SK-N-SH (cell line): ENCODE results near the gene ZEB2. TPM values are rescaled to one million over a fixed set of nuclear protein-coding genes. Genes with fewer than 3 reads are reported as not detected.

Experiments used
- CTCF ChIA-PET: fragments of 300-600, 350-600 bp; formaldehyde crosslinking; extraction: SDS; loops from one replicate; lab custom pipeline; 2021; lab: Yijun Ruan, JAX
- POLR2A ChIA-PET: fragments of 350-600 bp; sonication (Branson Sonifier 250); formaldehyde crosslinking; extraction: SDS; loops from one replicate; lab custom pipeline; 2020; ENCODE audit warnings: antibody characterized with exemption, inconsistent platforms; lab: Yijun Ruan, JAX
- DNase-seq: peaks from one replicate; pipeline ENCODE4 v3.0.0; 2012
- H2AFZ ChIP-seq: fragments of 200-600 bp; sonication (generic); 2 replicates; pipeline ENCODE4 v1.8.1; 2016; ENCODE audit warnings: antibody characterized with exemption, mild to moderate bottlenecking, low read depth
- H3F3A ChIP-seq: fragments of 200-600 bp; sonication (generic); replicated peaks from 2 replicates; pipeline ENCODE3; 2016; ENCODE audit warnings: antibody characterized with exemption, mild to moderate bottlenecking; ENCODE audit not compliant: insufficient read depth
- H3K27ac ChIP-seq, 2 experiments: fragments of 200-500 bp in 1 of 2; fragments of 200-600 bp in 1 of 2; sonication (Bioruptor generic) in 1 of 2; sonication (generic), shearing (Covaris generic) in 1 of 2; 2 replicates each; pipeline versions ENCODE4 v1.5.1 to v1.6.1; 2014 to 2016; ENCODE audit warnings: low read depth in 2 of 2, inconsistent platforms in 1 of 2, low read length in 1 of 2, mild to moderate bottlenecking in 1 of 2, mixed read lengths in 1 of 2
- H3K27me3 ChIP-seq: fragments of 200-600 bp; sonication (generic), shearing (Covaris generic); 2 replicates; pipeline ENCODE4 v1.6.1; 2016; ENCODE audit warnings: mixed run types; ENCODE audit not compliant: insufficient read depth
- H3K36me3 ChIP-seq, 2 experiments: fragments of 200-500 bp in 1 of 2; fragments of 200-600 bp in 1 of 2; sonication (Bioruptor generic) in 1 of 2; sonication (generic) in 1 of 2; replicated peaks in 1 of 2; 2 replicates each; pipeline versions ENCODE3 to v1.5.1; 2014 to 2016; ENCODE audit warnings: low read length in 1 of 2, mild to moderate bottlenecking in 1 of 2; ENCODE audit not compliant: insufficient read depth in 2 of 2, control insufficient read depth in 1 of 2
- H3K4me1 ChIP-seq, 2 experiments: fragments of 200-500 bp in 1 of 2; fragments of 200-600 bp in 1 of 2; sonication (Bioruptor generic) in 1 of 2; sonication (generic), shearing (Covaris generic) in 1 of 2; 2 replicates each; pipeline versions ENCODE4 v1.5.1 to v1.6.1; 2014 to 2016; ENCODE audit warnings: low read depth in 1 of 2, low read length in 1 of 2, mixed run types in 1 of 2; ENCODE audit not compliant: insufficient read depth in 2 of 2, control insufficient read depth in 1 of 2
- H3K4me2 ChIP-seq: fragments of 200-600 bp; sonication (generic), shearing (Covaris generic); 2 replicates; pipeline ENCODE4 v1.6.1; 2017; ENCODE audit warnings: mixed run types
- H3K4me3 ChIP-seq, 2 experiments: fragments of 200-500 bp in 1 of 2; fragments of 200-600 bp in 1 of 2; sonication (Bioruptor generic) in 1 of 2; sonication (generic), shearing (Covaris generic) in 1 of 2; 2 replicates each; pipeline versions ENCODE4 v1.5.1 to v1.8.1; 2014 to 2016; ENCODE audit warnings: low read depth in 2 of 2, inconsistent platforms in 1 of 2, low read length in 1 of 2, mild to moderate bottlenecking in 1 of 2, mixed read lengths in 1 of 2, moderate library complexity in 1 of 2
- H3K79me2 ChIP-seq: fragments of 200-600 bp; sonication (generic); 2 replicates; pipeline ENCODE4 v1.8.1; 2017; ENCODE audit warnings: mild to moderate bottlenecking; ENCODE audit not compliant: insufficient read depth
- H3K9ac ChIP-seq: fragments of 200-600 bp; sonication (generic); 2 replicates; pipeline ENCODE4 v1.6.1; 2017; ENCODE audit warnings: mixed run types
- H3K9me2 ChIP-seq: fragments of 200-600 bp; sonication (generic); 2 replicates; pipeline ENCODE4 v1.6.1; 2017; ENCODE audit warnings: mixed run types
- H3K9me3 ChIP-seq: fragments of 200-600 bp; sonication (generic); 2 replicates; pipeline ENCODE4 v1.6.1; 2017; ENCODE audit warnings: mixed run types, mild to moderate bottlenecking, moderate library complexity
- H4K20me1 ChIP-seq: fragments of 200-600 bp; sonication (generic); 2 replicates; pipeline ENCODE4 v1.6.1; 2017; ENCODE audit warnings: mild to moderate bottlenecking, mixed run types; ENCODE audit not compliant: insufficient read depth
- EP300 ChIP-seq, 2 experiments: IDR thresholded peaks; 2 replicates each; pipeline versions ENCODE4 v1.4.0 to v1.6.1; 2012; ENCODE audit warnings: borderline replicate concordance in 1 of 2, low read depth in 1 of 2, low read length in 1 of 2
- FOXJ3 ChIP-seq: sonication (generic); formaldehyde crosslinking; IDR thresholded peaks from 2 replicates; pipeline ENCODE4 v1.5.1; 2020; ENCODE audit warnings: mild to moderate bottlenecking, missing genetic modification reagents
- FOXM1 ChIP-seq: IDR thresholded peaks from 2 replicates; pipeline ENCODE4 v1.4.0; 2012; ENCODE audit warnings: low read depth, mild to moderate bottlenecking
- MAX ChIP-seq: IDR thresholded peaks from 2 replicates; pipeline ENCODE4 v1.4.0; 2012; ENCODE audit warnings: low read depth
- MEF2A ChIP-seq: IDR thresholded peaks from 2 replicates; pipeline ENCODE4 v1.4.0; 2012; ENCODE audit warnings: low read depth, borderline replicate concordance
- NFIC ChIP-seq: IDR thresholded peaks from 2 replicates; pipeline ENCODE4 v1.4.0; 2012; ENCODE audit warnings: borderline replicate concordance
- NRF1 ChIP-seq: IDR thresholded peaks from 2 replicates; pipeline ENCODE4 v1.6.1; 2012; ENCODE audit warnings: low read depth, mild to moderate bottlenecking, low read length
- RCOR1 ChIP-seq: fragments of 150-350 bp; IDR thresholded peaks from 2 replicates; pipeline ENCODE4 v1.6.1; 2017; ENCODE audit warnings: antibody characterized with exemption, low read length
- REST ChIP-seq: IDR thresholded peaks from 2 replicates; pipeline ENCODE4 v1.6.1; 2012; ENCODE audit warnings: mild to moderate bottlenecking, low read depth, low read length, moderate library complexity
- RXRA ChIP-seq: IDR thresholded peaks from 2 replicates; pipeline ENCODE4 v1.4.0; 2012; ENCODE audit warnings: low read depth, mild to moderate bottlenecking, borderline replicate concordance
- TAF1 ChIP-seq: IDR thresholded peaks from 2 replicates; pipeline ENCODE4 v1.6.1; 2012; ENCODE audit warnings: low read depth, mild to moderate bottlenecking, low read length, moderate library complexity, borderline replicate concordance
- TCF12 ChIP-seq: IDR thresholded peaks from 2 replicates; pipeline ENCODE4 v1.4.0; 2012
- TEAD4 ChIP-seq: IDR thresholded peaks from 2 replicates; pipeline ENCODE4 v1.4.0; 2012; ENCODE audit warnings: mild to moderate bottlenecking, borderline replicate concordance; ENCODE audit not compliant: insufficient read depth
- USF2 ChIP-seq: fragments of 150-350 bp; IDR thresholded peaks from 2 replicates; pipeline ENCODE4 v1.6.1; 2017; ENCODE audit warnings: antibody characterized with exemption, low read length, low read depth, borderline replicate concordance
- ZBTB33 ChIP-seq: IDR thresholded peaks from 2 replicates; pipeline ENCODE4 v1.4.0; 2012; ENCODE audit warnings: low read depth, borderline replicate concordance
- WGBS: methylation state at CpG from one replicate; pipeline ENCODE4 v1.1.6; 2017; ENCODE audit warnings: low lambda C conversion rate; 5-methylcytosine and 5-hydroxymethylcytosine counted together
- polyA plus RNA-seq, 3 experiments: library from polyadenylated mRNA; depleted of rRNA; stranded (reverse); fragments of >200 nt; gene quantifications; 2 replicates each; pipeline ENCODE4 v1.2.3, GENCODE V29; 2012

ZEB2 gene
- polyA plus RNA-seq, 1 of the 3 experiments (the other 2 are of a cell fraction) = 16.3 TPM

GRCh38 chr2:144376926-144377325 lies 143.0 kb downstream of the ZEB2 start:
- no peak overlapping the region for H2AFZ ChIP-seq
- TF ChIP-seq NRF1 = no peak

GRCh38 chr2:144376460-144376859 lies 143.5 kb downstream of the ZEB2 start:
- ChIA-PET CTCF (no interaction called here), POLR2A (no interaction called here)
- Histone ChIP-seq H3K9me2 (no peaks in the 10 kb centered on the region), H3K4me3 (no peak overlapping the region), H3K36me3 (no peaks in the 10 kb centered on the region), H3K9me3 (no peaks in the 10 kb centered on the region), H3K9ac (no peak overlapping the region), H3K27me3 (no peaks in the 10 kb centered on the region), H3K27ac (no peak overlapping the region), H3F3A (no peaks in the 10 kb centered on the region), H3K4me2 (no peak overlapping the region), H3K79me2 (no peaks in the 10 kb centered on the region), H3K4me1 (no peaks in the 10 kb centered on the region; a peak in 1 of 4 replicates), H4K20me1 (no peaks in the 10 kb centered on the region), H2AFZ (no peak overlapping the region)
- WGBS = 93% methylated on average over 2 of the region's 2 CpGs
- DNase-seq = no peak
- TF ChIP-seq EP300 (IDR thresholded peaks at IDR 0.05; ENCODE audit: borderline replicate concordance in 1 of 2, low read depth in 1 of 2, low read length in 1 of 2) = no peak
- no peak for TF ChIP-seq MAX
- no peak for TF ChIP-seq TAF1
- TF ChIP-seq NRF1 = no peak
- TF ChIP-seq TEAD4 = no peak

More at GRCh38 chr2:144376926-144377325, 143.0 kb downstream of the ZEB2 start:
- Histone ChIP-seq H3K9ac (no peak overlapping the region), H3K27ac (no peak overlapping the region), H3F3A (no peaks in the 10 kb centered on the region), H3K27me3 (no peaks in the 10 kb centered on the region), H3K36me3 (no peaks in the 10 kb centered on the region), H3K79me2 (no peaks in the 10 kb centered on the region), H4K20me1 (no peaks in the 10 kb centered on the region), H3K4me1 (no peaks in the 10 kb centered on the region; a peak in 1 of 4 replicates), H3K4me2 (no peak overlapping the region), H3K4me3 (no peak overlapping the region), H3K9me3 (no peaks in the 10 kb centered on the region), H3K9me2 (no peaks in the 10 kb centered on the region)
- ChIA-PET POLR2A (no interaction called here), CTCF (no interaction called here)
- 88% methylated on average over 2 of the region's 2 CpGs for WGBS
- no peak for DNase-seq

GRCh38 chr2:144374163-144374661 lies 145.7 kb downstream of the ZEB2 start:
- no peaks in the 10 kb centered on the region for H3K9me2 ChIP-seq
- H3K36me3 ChIP-seq = no peaks in the 10 kb centered on the region
- H3K79me2 ChIP-seq = no peaks in the 10 kb centered on the region
- ChIA-PET POLR2A (no interaction called here), CTCF (interaction anchor here (1.1 kb wide), 1 partner anchor 20 kb away, joined by 3 read pairs; no protein-coding TSS in a partner anchor)
- no peaks in the 10 kb centered on the region; a peak in 1 of 4 replicates for H3K4me1 ChIP-seq
- no peaks in the 10 kb centered on the region for H3K9me3 ChIP-seq
- DNase-seq = no peak
- no peak overlapping the region for H3K4me3 ChIP-seq
- no peaks in the 10 kb centered on the region for H3K27me3 ChIP-seq
- no peak overlapping the region for H3K27ac ChIP-seq
- no peak overlapping the region for H3K4me2 ChIP-seq
- no peaks in the 10 kb centered on the region for H3F3A ChIP-seq
- no peak overlapping the region for H2AFZ ChIP-seq
- H4K20me1 ChIP-seq = no peaks in the 10 kb centered on the region
- no peak overlapping the region for H3K9ac ChIP-seq
- whole genome bisulfite sequencing = 73% methylated on average over 6 of the region's 6 CpGs
- no peak for TF ChIP-seq NFIC
- TF ChIP-seq RCOR1 = no peak
- no peak for TF ChIP-seq RXRA
- TF ChIP-seq FOXM1 = no peak
- TF ChIP-seq TCF12 = no peak
- TF ChIP-seq USF2 = no peak
- no peak for TF ChIP-seq ZBTB33
- TF ChIP-seq REST = no peak
- no peak for TF ChIP-seq FOXJ3
- no peak for TF ChIP-seq MEF2A
- no peak for TF ChIP-seq EP300 (IDR thresholded peaks at IDR 0.05; ENCODE audit: borderline replicate concordance in 1 of 2, low read depth in 1 of 2, low read length in 1 of 2)
